Cerebellar cortex (tissue), 1 donor: ENCODE measurements around the gene TVP23C.
"Not testable (repeated sequence)": the region's sequence is repeated elsewhere in the genome, so short reads cannot be mapped to it uniquely, and the experiment has no call there.

Source experiments
- DNase-seq: peaks from one replicate; pipeline ENCODE4 v3.0.0-alpha.2; 2015; ENCODE audit warnings: low spot score

The TVP23C gene

GRCh38 chr17:15563375-15563857 is at the start of gene TVP23C:
Gene TVP23C (minus strand): TSS chr17:15563483. CDS start chr17:15563448, 35 bp downstream.
- DNase-seq, result peak; percentile 83

- DNase-seq, result not testable (repeated sequence)
These were observed 29.7 kb upstream of the TVP23C start for GRCh38 chr17:15592960-15593359.

GRCh38 chr17:15591986-15592385 is 28.7 kb upstream of the TVP23C start:
- DNase-seq, result not testable (repeated sequence)

GRCh38 chr17:15590844-15591243 is 27.6 kb upstream of the TVP23C start:
- not testable (repeated sequence) for DNase-seq

- DNase-seq, result not testable (repeated sequence)
These were observed 26.6 kb upstream of the TVP23C start for GRCh38 chr17:15589544-15590536.

GRCh38 chr17:15588017-15588416 is 24.7 kb upstream of the TVP23C start:
- not testable (repeated sequence) for DNase-seq

- DNase-seq, result not testable (repeated sequence)
These were observed 20.0 kb upstream of the TVP23C start for GRCh38 chr17:15583313-15583712.

- not testable (repeated sequence) for DNase-seq
These were observed 18.2 kb upstream of the TVP23C start for GRCh38 chr17:15581462-15581861.

GRCh38 chr17:15576848-15577247 is 13.6 kb upstream of the TVP23C start:
- not testable (repeated sequence) for DNase-seq

- DNase-seq, result not testable (repeated sequence)
These were observed 11.4 kb upstream of the TVP23C start for GRCh38 chr17:15574660-15575059.

GRCh38 chr17:15573870-15574269 is 10.6 kb upstream of the TVP23C start:
- peak; percentile 21 for DNase-seq

- not testable (repeated sequence) for DNase-seq
These were observed 489 bp downstream of the TVP23C start for GRCh38 chr17:15562613-15563374.

- DNase-seq, result not testable (repeated sequence)
These were observed 1.8 kb downstream of the TVP23C start for GRCh38 chr17:15561439-15561838.

GRCh38 chr17:15558403-15559105 is 4.7 kb downstream of the TVP23C start:
- DNase-seq, result not testable (repeated sequence)

- DNase-seq, result not testable (repeated sequence)
These were observed 5.9 kb downstream of the TVP23C start for GRCh38 chr17:15557334-15557832.

GRCh38 chr17:15552932-15553331 is 10.4 kb downstream of the TVP23C start:
- DNase-seq, result not testable (repeated sequence)

GRCh38 chr17:15549552-15549951 is 13.7 kb downstream of the TVP23C start:
- DNase-seq, result not testable (repeated sequence)

- not testable (repeated sequence) for DNase-seq
These were observed 16.7 kb downstream of the TVP23C start for GRCh38 chr17:15546604-15547003.

- not testable (repeated sequence) for DNase-seq
These were observed 22.7 kb downstream of the TVP23C start for GRCh38 chr17:15540371-15541219.

- not testable (repeated sequence) for DNase-seq
These were observed 30.2 kb downstream of the TVP23C start for GRCh38 chr17:15533122-15533521.
